H1 (cell line): ENCODE measurements around the gene PAK5. TPM values are rescaled to one million over a fixed set of nuclear protein-coding genes. Genes with fewer than 3 reads are reported as not detected.

ENCODE experiments used
- CTCF ChIA-PET: fragments of 300-600 bp; sonication (Branson Sonifier 250); formaldehyde crosslinking; loops from one replicate; lab custom pipeline; 2021; ENCODE audit not compliant: partially characterized antibody; lab: Charles Lee
- POLR2A ChIA-PET: fragments of 300-600 bp; sonication (Branson Sonifier 250); formaldehyde crosslinking; loops from one replicate; lab custom pipeline; 2021; ENCODE audit warnings: inconsistent platforms; ENCODE audit not compliant: partially characterized antibody; lab: Charles Lee
- DNase-seq, 2 experiments: peaks; one replicate each; pipeline versions ENCODE4 v3.0.0 to v3.0.0-alpha.2; 2010 to 2022; ENCODE audit warnings: low spot score in 2 of 2, low read depth in 1 of 2, mixed read lengths in 1 of 2
- FAIRE-seq: peaks from 2 replicates; lab custom pipeline; 2011; peaks lifted over from hg19 to GRCh38; lab: Jason Lieb, UNC
- H2AFZ ChIP-seq: 2 replicates; pipeline ENCODE4 v1.8.1; 2012; ENCODE audit warnings: low read length, inconsistent platforms
- H2AK5ac ChIP-seq: 2 replicates; pipeline ENCODE4 v1.6.1; 2013; ENCODE audit warnings: low read depth, low read length
- H2BK120ac ChIP-seq: replicated peaks from 2 replicates; pipeline ENCODE3; 2013; ENCODE audit warnings: low read depth, low read length, inconsistent platforms
- H2BK12ac ChIP-seq: 2 replicates; pipeline ENCODE4 v1.6.1; 2013; ENCODE audit warnings: low read depth, low read length
- H2BK15ac ChIP-seq: 2 replicates; pipeline ENCODE4 v1.6.1; 2013; ENCODE audit warnings: low read length
- H2BK20ac ChIP-seq: 2 replicates; pipeline ENCODE4 v1.6.1; 2013; ENCODE audit warnings: low read length
- H2BK5ac ChIP-seq: 2 replicates; pipeline ENCODE4 v1.6.1; 2013; ENCODE audit warnings: low read depth, low read length
- H3K14ac ChIP-seq: 2 replicates; pipeline ENCODE4 v1.6.1; 2013; ENCODE audit warnings: inconsistent platforms; ENCODE audit not compliant: insufficient read length
- H3K18ac ChIP-seq: 2 replicates; pipeline ENCODE4 v1.6.1; 2013; ENCODE audit warnings: low read length; ENCODE audit errors: extremely low read depth
- H3K23ac ChIP-seq: 2 replicates; pipeline ENCODE4 v1.6.1; 2013; ENCODE audit warnings: inconsistent platforms; ENCODE audit not compliant: insufficient read length
- H3K23me2 ChIP-seq: 2 replicates; pipeline ENCODE4 v1.6.1; 2013; ENCODE audit warnings: low read depth, low read length
- H3K27ac ChIP-seq: 2 replicates; pipeline ENCODE4 v1.6.1; 2011; ENCODE audit warnings: low read depth, low read length, inconsistent platforms
- H3K27me3 ChIP-seq, 4 experiments: replicated peaks in 1 of 4; 1 replicate in 1 of 4; 2 replicates in 3 of 4; pipeline versions ENCODE4 v1.6.1 to v1.8.1; 2011 to 2013; ENCODE audit warnings: low read length in 3 of 4, mild to moderate bottlenecking in 3 of 4, inconsistent platforms in 2 of 4, mixed read lengths in 2 of 4, moderate library complexity in 1 of 4; ENCODE audit not compliant: control insufficient read depth in 3 of 4, insufficient read depth in 3 of 4; ENCODE audit errors: extremely low read depth in 1 of 4
- H3K36me3 ChIP-seq, 4 experiments: 2 replicates each; pipeline versions ENCODE4 v1.6.1 to v1.8.1; 2011 to 2013; ENCODE audit warnings: mild to moderate bottlenecking in 4 of 4, low read length in 3 of 4, moderate library complexity in 2 of 4, control low read depth in 1 of 4, inconsistent platforms in 1 of 4; ENCODE audit not compliant: insufficient read depth in 4 of 4, control insufficient read depth in 2 of 4
- H3K4ac ChIP-seq: replicated peaks from 2 replicates; pipeline ENCODE3; 2013; ENCODE audit warnings: low read length, low read depth, mixed read lengths, inconsistent platforms; ENCODE audit not compliant: insufficient read length
- H3K4me1 ChIP-seq, 4 experiments: replicated peaks in 1 of 4; 1 replicate in 1 of 4; 2 replicates in 3 of 4; pipeline versions ENCODE4 v1.6.1 to v1.8.1; 2011 to 2013; ENCODE audit warnings: low read length in 3 of 4, inconsistent platforms in 2 of 4, mixed read lengths in 1 of 4; ENCODE audit not compliant: insufficient read depth in 4 of 4, control insufficient read depth in 3 of 4
- H3K4me2 ChIP-seq, 2 experiments: 2 replicates each; pipeline versions ENCODE4 v1.6.1 to v1.8.1; 2011 to 2013; ENCODE audit warnings: low read depth in 2 of 2, low read length in 2 of 2, control low read depth in 1 of 2, inconsistent platforms in 1 of 2, mild to moderate bottlenecking in 1 of 2; ENCODE audit not compliant: insufficient read depth in 1 of 2
- H3K4me3 ChIP-seq, 4 experiments: fragments of 200-600, 300-600 bp in 1 of 4; sonication (generic), shearing (Covaris generic), sonication (Bioruptor Twin) in 1 of 4; 2 replicates each; pipeline versions ENCODE4 v1.5.1 to v1.8.1; 2011 to 2016; ENCODE audit warnings: low read length in 4 of 4, low read depth in 3 of 4, control low read depth in 2 of 4, inconsistent platforms in 2 of 4, mild to moderate bottlenecking in 2 of 4, mixed read lengths in 1 of 4, moderate library complexity in 1 of 4; ENCODE audit not compliant: insufficient read depth in 2 of 4; ENCODE audit errors: extremely low read depth in 1 of 4
- H3K56ac ChIP-seq: replicated peaks from 2 replicates; pipeline ENCODE3; 2013; ENCODE audit warnings: low read depth, mild to moderate bottlenecking, mixed read lengths, low read length, inconsistent platforms; ENCODE audit not compliant: insufficient read length
- H3K79me1 ChIP-seq: 2 replicates; pipeline ENCODE4 v1.6.1; 2013; ENCODE audit warnings: low read depth, low read length, control low read depth
- H3K79me2 ChIP-seq, 2 experiments: 2 replicates each; pipeline versions ENCODE4 v1.6.1 to v1.8.1; 2012 to 2013; ENCODE audit warnings: low read length in 2 of 2, mild to moderate bottlenecking in 2 of 2, inconsistent platforms in 1 of 2; ENCODE audit not compliant: insufficient read depth in 2 of 2, control insufficient read depth in 1 of 2
- H3K9ac ChIP-seq, 4 experiments: replicated peaks in 1 of 4; 1 replicate in 1 of 4; 2 replicates in 3 of 4; pipeline versions ENCODE4 v1.6.1 to v1.8.1; 2011 to 2013; ENCODE audit warnings: low read depth in 3 of 4, low read length in 3 of 4, control low read depth in 2 of 4, mild to moderate bottlenecking in 2 of 4, moderate library complexity in 2 of 4, inconsistent platforms in 1 of 4; ENCODE audit errors: extremely low read depth in 1 of 4
- H3K9me3 ChIP-seq, 2 experiments: 2 replicates each; pipeline versions ENCODE4 v1.6.1 to v1.8.1; 2012 to 2013; ENCODE audit warnings: mild to moderate bottlenecking in 2 of 2, moderate library complexity in 2 of 2, control low read depth in 1 of 2, inconsistent platforms in 1 of 2, low read depth in 1 of 2, low read length in 1 of 2, mixed read lengths in 1 of 2; ENCODE audit not compliant: insufficient read depth in 2 of 2
- H4K20me1 ChIP-seq, 2 experiments: replicated peaks in 1 of 2; 2 replicates each; pipeline versions ENCODE3 to v1.8.1; 2011 to 2013; ENCODE audit warnings: inconsistent platforms in 2 of 2, low read length in 2 of 2, mild to moderate bottlenecking in 1 of 2; ENCODE audit not compliant: insufficient read depth in 2 of 2, control insufficient read depth in 1 of 2
- H4K5ac ChIP-seq: 2 replicates; pipeline ENCODE4 v1.6.1; 2013; ENCODE audit warnings: low read length, low read depth, mixed read lengths, inconsistent platforms; ENCODE audit not compliant: insufficient read length
- H4K8ac ChIP-seq: 2 replicates; pipeline ENCODE4 v1.8.0; 2013; ENCODE audit warnings: mild to moderate bottlenecking, moderate library complexity, low read length, inconsistent platforms; ENCODE audit not compliant: insufficient read depth; ENCODE audit errors: extremely low read depth
- H4K91ac ChIP-seq: replicated peaks from 2 replicates; pipeline ENCODE3; 2013; ENCODE audit warnings: low read length, mixed read lengths, inconsistent platforms; ENCODE audit not compliant: insufficient read length
- CBX5 ChIP-seq: fragments of 300-800, 300-1000 bp; sonication (generic); IDR thresholded peaks from 2 replicates; pipeline ENCODE4 v1.7.1; 2016; ENCODE audit warnings: antibody characterized with exemption, low read length, low read depth
- CBX8 ChIP-seq: fragments of 300-800, 300-1000 bp; sonication (generic); IDR thresholded peaks from 2 replicates; pipeline ENCODE4 v1.7.1; 2016; ENCODE audit warnings: low read depth, low read length, borderline replicate concordance
- KDM5A ChIP-seq: fragments of 200-600 bp; IDR thresholded peaks from 2 replicates; pipeline ENCODE4 v1.7.1; 2012; ENCODE audit warnings: mild to moderate bottlenecking, low read length, inconsistent platforms, mixed read lengths
- NRF1 ChIP-seq: IDR thresholded peaks from 2 replicates; pipeline ENCODE4 v1.6.1; 2011; ENCODE audit warnings: mild to moderate bottlenecking, low read depth, low read length, improper control_type of control experiment
- RNF2 ChIP-seq: fragments of 200-900, 300-1000 bp; sonication (generic); IDR thresholded peaks from 2 replicates; pipeline ENCODE4 v1.7.1; 2016; ENCODE audit warnings: borderline replicate concordance, low read depth, mild to moderate bottlenecking, antibody characterized with exemption, low read length; ENCODE audit not compliant: poor library complexity, severe bottlenecking; ENCODE audit errors: missing control alignments
- SIRT6 ChIP-seq: IDR thresholded peaks from one replicate; pipeline ENCODE4 v1.7.1; 2012; ENCODE audit warnings: low read length, inconsistent platforms
- SIX5 ChIP-seq: IDR thresholded peaks from 2 replicates; pipeline ENCODE4 v1.6.1; 2011; ENCODE audit warnings: mild to moderate bottlenecking, low read depth, low read length
- SP1 ChIP-seq: IDR thresholded peaks from 2 replicates; pipeline ENCODE4 v1.6.1; 2011; ENCODE audit warnings: low read depth, low read length
- SP4 ChIP-seq: IDR thresholded peaks from 2 replicates; pipeline ENCODE4 v1.6.1; 2012; ENCODE audit warnings: low read length, inconsistent platforms
- TAF1 ChIP-seq: IDR thresholded peaks from 2 replicates; pipeline ENCODE4 v1.6.1; 2011; ENCODE audit warnings: mild to moderate bottlenecking, low read depth, low read length
- TBP ChIP-seq: IDR thresholded peaks from 2 replicates; pipeline ENCODE4 v1.6.1; 2011; ENCODE audit warnings: low read depth, low read length, improper control_type of control experiment
- WGBS, 2 experiments: shearing (Covaris generic) in 1 of 2; methylation state at CpG; one replicate each; pipeline versions ENCODE4 v1.1.6 to v1.1.7; 2013 to 2015; ENCODE audit warnings: low lambda C conversion rate in 2 of 2, mixed read lengths in 2 of 2, inconsistent platforms in 1 of 2, low coverage in 1 of 2, missing lambda C conversion rate in 1 of 2; ENCODE audit not compliant: insufficient replicate concordance in 2 of 2, insufficient coverage in 1 of 2, insufficient read length in 1 of 2; ENCODE audit errors: extremely low coverage in 1 of 2, missing lambda C conversion rate in 1 of 2; 5-methylcytosine and 5-hydroxymethylcytosine counted together
- polyA plus RNA-seq, 7 experiments: library from polyadenylated mRNA; depleted of rRNA in 3 of 7; stranded (reverse) in 5 of 7; unstranded in 2 of 7; fragments of >200 nt in 5 of 7; fragments of 200-250 nt in 2 of 7; gene quantifications; 1 replicate in 5 of 7; 2 replicates in 1 of 7; 4 replicates in 1 of 7; pipeline versions ENCODE4 v1.2.1 to v1.2.3, GENCODE V29; 2011 to 2013; ENCODE audit warnings: missing spikeins in 2 of 7, mixed read lengths in 2 of 7
- total RNA-seq: library from RNA; stranded (reverse); fragmentation: NEBNext Ultra II Directional; extraction: Animal tissue kit (Norgen Biotek cat#: 25700); gene quantifications from 2 replicates; pipeline ENCODE4 v1.2.1, GENCODE V29; 2021
- TF ChIP-seq, protein P1 (sequence below): IDR thresholded peaks from 2 replicates; pipeline ENCODE4 v1.6.1; 2012; ENCODE audit warnings: low read length, inconsistent platforms

PAK5 gene
- total and polyA plus RNA-seq, 2 of the 8 experiments (the other 6 are each of a cell fraction or from before 2014, with no cell fraction given) = 0.54 to 0.80 TPM

DNA sequence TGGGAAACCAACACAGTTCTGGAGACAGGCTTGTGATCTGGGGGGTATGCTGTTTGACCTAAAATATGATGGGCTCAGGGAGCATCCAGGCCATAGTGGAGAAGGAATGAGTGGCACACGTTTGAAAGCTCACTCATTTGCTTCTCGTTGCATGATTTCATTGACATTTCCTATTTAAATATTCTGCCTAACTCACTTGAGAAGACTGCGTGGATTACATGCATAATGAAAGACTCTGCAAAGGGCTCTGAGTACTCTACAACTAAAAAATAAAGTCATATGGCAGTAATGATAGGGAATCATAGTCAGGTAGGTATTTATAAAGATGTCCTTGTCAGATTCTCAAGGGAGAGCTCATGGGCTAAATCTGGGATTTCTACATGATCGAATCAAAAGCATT is 206.6 kb downstream of the PAK5 start:
- Histone ChIP-seq H2BK20ac (no peak overlapping the region), H3K23ac (no peak overlapping the region), H2BK120ac (no peak overlapping the region), H3K23me2 (no peaks in the 10 kb centered on the region), H3K14ac (no peak overlapping the region), H3K4me3 (no peak overlapping the region), H3K36me3 (no peaks in the 10 kb centered on the region), H3K27ac (no peak overlapping the region), H4K8ac (no peak overlapping the region), H3K27me3 (no peaks in the 10 kb centered on the region), H2BK15ac (no peak overlapping the region), H4K91ac (no peak overlapping the region), H2AFZ (no peak overlapping the region), H3K56ac (no peak overlapping the region), H4K5ac (no peak overlapping the region), H4K20me1 (no peaks in the 10 kb centered on the region), H2AK5ac (no peak overlapping the region), H3K4me1 (no peaks in the 10 kb centered on the region), H3K4me2 (no peak overlapping the region), H2BK5ac (no peak overlapping the region), H3K4ac (no peak overlapping the region), H3K18ac (no peak overlapping the region), H3K9ac (no peak overlapping the region), H3K9me3 (no peaks in the 10 kb centered on the region), H2BK12ac (no peak overlapping the region), H3K79me1 (no peaks in the 10 kb centered on the region), H3K79me2 (no peaks in the 10 kb centered on the region)
- POLR2A ChIA-PET = interaction anchor here (0.6 kb wide), 1 partner anchor 15 kb away, joined by 3 read pairs; no protein-coding TSS in a partner anchor
- CTCF ChIA-PET = interaction anchor here (0.8 to 2.2 kb wide), 6 partner anchors 8 to 280 kb away, joined by 3 to 13 read pairs (median 6); no protein-coding TSS in a partner anchor
- DNase-seq = no peak
- no peak for TF ChIP-seq SP4
- TF ChIP-seq SP1 = no peak
- no peak for TF ChIP-seq NRF1
- TF ChIP-seq TBP = no peak
- no peak for TF ChIP-seq CBX5
- TF ChIP-seq SIRT6 = no peak
- TF ChIP-seq SIX5 = no peak
- TF ChIP-seq TAF1 = no peak
- TF ChIP-seq KDM5A = no peak
- TF ChIP-seq, protein P1, sequence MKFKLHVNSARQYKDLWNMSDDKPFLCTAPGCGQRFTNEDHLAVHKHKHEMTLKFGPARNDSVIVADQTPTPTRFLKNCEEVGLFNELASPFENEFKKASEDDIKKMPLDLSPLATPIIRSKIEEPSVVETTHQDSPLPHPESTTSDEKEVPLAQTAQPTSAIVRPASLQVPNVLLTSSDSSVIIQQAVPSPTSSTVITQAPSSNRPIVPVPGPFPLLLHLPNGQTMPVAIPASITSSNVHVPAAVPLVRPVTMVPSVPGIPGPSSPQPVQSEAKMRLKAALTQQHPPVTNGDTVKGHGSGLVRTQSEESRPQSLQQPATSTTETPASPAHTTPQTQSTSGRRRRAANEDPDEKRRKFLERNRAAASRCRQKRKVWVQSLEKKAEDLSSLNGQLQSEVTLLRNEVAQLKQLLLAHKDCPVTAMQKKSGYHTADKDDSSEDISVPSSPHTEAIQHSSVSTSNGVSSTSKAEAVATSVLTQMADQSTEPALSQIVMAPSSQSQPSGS = no peak
- no peak for TF ChIP-seq CBX8
- no peak for TF ChIP-seq RNF2
- FAIRE-seq = no peak
- WGBS, 2 experiments = 79% methylated on average over 4 of the region's 4 CpGs; no CpG with 5 or more reads in 1 of the 2 experiments
